Astrocyte (in vitro differentiated cells and primary cell): Measurements from ENCODE around the gene DYNC1LI1.

Experiments used
- EZH2 ChIP-seq: IDR thresholded peaks from 2 replicates; pipeline ENCODE4 v1.6.1; 2012; ENCODE audit warnings: mild to moderate bottlenecking, low read length, inconsistent platforms; ENCODE audit not compliant: insufficient read depth
- TF ChIP-seq, protein P1 (sequence below): IDR thresholded peaks from 2 replicates; pipeline ENCODE4 v1.5.1; 2011; ENCODE audit warnings: low read depth, mild to moderate bottlenecking, inconsistent platforms, low read length, moderate library complexity; ENCODE audit not compliant: insufficient read depth

DNA sequence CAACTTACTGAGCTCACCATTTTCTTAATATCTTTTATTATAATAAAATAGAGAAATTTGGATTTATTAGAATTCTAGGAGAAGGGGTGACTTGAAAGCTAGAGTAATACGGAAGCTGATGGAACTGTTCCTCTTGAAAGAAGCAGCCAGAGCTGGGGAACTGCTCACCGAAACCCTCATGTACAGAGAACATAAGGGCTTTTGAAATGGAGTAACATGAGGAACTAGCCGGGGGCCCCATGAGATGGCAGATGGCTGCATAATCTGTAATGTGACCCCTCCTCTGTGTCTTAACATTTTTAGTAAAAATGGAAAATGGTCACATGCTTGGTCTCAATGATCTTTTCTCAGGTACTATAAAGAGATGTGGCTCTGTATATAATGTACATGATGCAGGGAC, 15.7 kb upstream of the DYNC1LI1 start:
- TF ChIP-seq, protein P1, sequence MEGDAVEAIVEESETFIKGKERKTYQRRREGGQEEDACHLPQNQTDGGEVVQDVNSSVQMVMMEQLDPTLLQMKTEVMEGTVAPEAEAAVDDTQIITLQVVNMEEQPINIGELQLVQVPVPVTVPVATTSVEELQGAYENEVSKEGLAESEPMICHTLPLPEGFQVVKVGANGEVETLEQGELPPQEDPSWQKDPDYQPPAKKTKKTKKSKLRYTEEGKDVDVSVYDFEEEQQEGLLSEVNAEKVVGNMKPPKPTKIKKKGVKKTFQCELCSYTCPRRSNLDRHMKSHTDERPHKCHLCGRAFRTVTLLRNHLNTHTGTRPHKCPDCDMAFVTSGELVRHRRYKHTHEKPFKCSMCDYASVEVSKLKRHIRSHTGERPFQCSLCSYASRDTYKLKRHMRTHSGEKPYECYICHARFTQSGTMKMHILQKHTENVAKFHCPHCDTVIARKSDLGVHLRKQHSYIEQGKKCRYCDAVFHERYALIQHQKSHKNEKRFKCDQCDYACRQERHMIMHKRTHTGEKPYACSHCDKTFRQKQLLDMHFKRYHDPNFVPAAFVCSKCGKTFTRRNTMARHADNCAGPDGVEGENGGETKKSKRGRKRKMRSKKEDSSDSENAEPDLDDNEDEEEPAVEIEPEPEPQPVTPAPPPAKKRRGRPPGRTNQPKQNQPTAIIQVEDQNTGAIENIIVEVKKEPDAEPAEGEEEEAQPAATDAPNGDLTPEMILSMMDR: no peak
- no peak for TF ChIP-seq EZH2
